Measurements from ENCODE around the gene POU6F2. TPM values are rescaled to one million over a fixed set of nuclear protein-coding genes. Genes with fewer than 3 reads are reported as not detected.

Gene POU6F2
- total and polyA plus RNA-seq, 2 experiments from 2014 or later: not detected

- 33 to 35% methylated on average over 1 of the region's 1 CpG for WGBS, 2 experiments (ENCODE audit: low coverage in 1 of 2, low lambda C conversion rate in 2 of 2, missing lambda C conversion rate in 2 of 2)
- no peaks in the 10 kb centered on the region for H3K36me3 ChIP-seq (ENCODE audit: low read depth)
Observed at GRCh38 chr7:39365751-39366295, 388.1 kb downstream of the POU6F2 start.

GRCh38 chr7:39367451-39367850 is 389.7 kb downstream of the POU6F2 start:
- 43 to 50% methylated on average over 3 of the region's 3 CpGs for WGBS, 2 experiments (ENCODE audit: low coverage in 1 of 2, low lambda C conversion rate in 2 of 2, missing lambda C conversion rate in 2 of 2)
- Histone ChIP-seq H3K27ac (no peak overlapping the region), H3K9me3 (ENCODE audit: low read depth) (no peaks in the 10 kb centered on the region), H3K36me3 (ENCODE audit: low read depth) (no peaks in the 10 kb centered on the region), H4K20me1 (ENCODE audit: insufficient read depth) (no peaks in the 10 kb centered on the region), H3F3A (ENCODE audit: insufficient read depth) (no peaks in the 10 kb centered on the region), H3K79me2 (ENCODE audit: insufficient read depth) (no peaks in the 10 kb centered on the region), H3K27me3 (replicated peaks; ENCODE audit: insufficient read depth) (no peaks in the 10 kb centered on the region; the same call in 1 of the 2 replicates), H2AFZ (no peak overlapping the region), H3K4me1 (ENCODE audit: insufficient read depth) (no peaks in the 10 kb centered on the region), H3K4me3 (no peak overlapping the region), H3K4me2 (ENCODE audit: unreplicated experiment) (no peak overlapping the region), H3K9me2 (ENCODE audit: insufficient read depth) (no peaks in the 10 kb centered on the region), H3K9ac (no peak overlapping the region)
- no peak for DNase-seq
- in situ Hi-C loops (cut with MboI): no loop called here
- TF ChIP-seq EZH2phosphoT487 (IDR thresholded peaks at IDR 0.05; ENCODE audit: insufficient read depth, low read depth) (no peak), EZH2 (IDR thresholded peaks at IDR 0.05; ENCODE audit: insufficient read depth, poor library complexity, severe bottlenecking) (no peak)

More at GRCh38 chr7:39365751-39366295, 388.1 kb downstream of the POU6F2 start:
- no peaks in the 10 kb centered on the region; the same call in none of the 2 replicates for H3K27me3 ChIP-seq (replicated peaks; ENCODE audit: insufficient read depth)
- H3K4me3 ChIP-seq: no peak overlapping the region
- H2AFZ ChIP-seq: no peak overlapping the region
- no peak overlapping the region for H3K4me2 ChIP-seq (ENCODE audit: unreplicated experiment)
- H3K27ac ChIP-seq: no peak overlapping the region
- no peaks in the 10 kb centered on the region for H3K9me3 ChIP-seq (ENCODE audit: low read depth)
- in situ Hi-C loops (cut with MboI): no loop called here
- H3K9me2 ChIP-seq (ENCODE audit: insufficient read depth): no peaks in the 10 kb centered on the region
- H3K9ac ChIP-seq: no peak overlapping the region
- H4K20me1 ChIP-seq (ENCODE audit: insufficient read depth): no peaks in the 10 kb centered on the region
- H3K4me1 ChIP-seq (ENCODE audit: insufficient read depth): no peaks in the 10 kb centered on the region
- no peak for DNase-seq
- no peaks in the 10 kb centered on the region for H3F3A ChIP-seq (ENCODE audit: insufficient read depth)
- no peaks in the 10 kb centered on the region for H3K79me2 ChIP-seq (ENCODE audit: insufficient read depth)
- TF ChIP-seq EZH2phosphoT487 (IDR thresholded peaks at IDR 0.05; ENCODE audit: insufficient read depth, low read depth) (no peak), EZH2 (IDR thresholded peaks at IDR 0.05; ENCODE audit: insufficient read depth, poor library complexity, severe bottlenecking) (no peak)

- Histone ChIP-seq H3K9ac (no peak overlapping the region), H3K27ac (no peak overlapping the region), H3K36me3 (ENCODE audit: low read depth) (no peaks in the 10 kb centered on the region), H4K20me1 (ENCODE audit: insufficient read depth) (no peaks in the 10 kb centered on the region), H3K79me2 (ENCODE audit: insufficient read depth) (no peaks in the 10 kb centered on the region), H3K27me3 (replicated peaks; ENCODE audit: insufficient read depth) (no peaks in the 10 kb centered on the region; the same call in 1 of the 2 replicates), H3K4me3 (no peak overlapping the region), H3K4me2 (ENCODE audit: unreplicated experiment) (no peak overlapping the region), H3F3A (ENCODE audit: insufficient read depth) (no peaks in the 10 kb centered on the region), H2AFZ (no peak overlapping the region), H3K9me3 (ENCODE audit: low read depth) (no peaks in the 10 kb centered on the region), H3K4me1 (ENCODE audit: insufficient read depth) (no peaks in the 10 kb centered on the region), H3K9me2 (ENCODE audit: insufficient read depth) (no peaks in the 10 kb centered on the region)
- TF ChIP-seq EZH2phosphoT487 (IDR thresholded peaks at IDR 0.05; ENCODE audit: insufficient read depth, low read depth) (no peak), EZH2 (IDR thresholded peaks at IDR 0.05; ENCODE audit: insufficient read depth, poor library complexity, severe bottlenecking) (no peak)
- no peak for DNase-seq
- WGBS, 2 experiments (ENCODE audit: low coverage in 1 of 2, low lambda C conversion rate in 2 of 2, missing lambda C conversion rate in 2 of 2): 47 to 54% methylated on average over 2 of the region's 2 CpGs
- in situ Hi-C loops (cut with MboI): no loop called here
Observed at GRCh38 chr7:39367943-39368342, 390.2 kb downstream of the POU6F2 start.

- Histone ChIP-seq H3K79me2 (ENCODE audit: insufficient read depth) (no peaks in the 10 kb centered on the region), H3K4me1 (ENCODE audit: insufficient read depth) (no peaks in the 10 kb centered on the region), H4K20me1 (ENCODE audit: insufficient read depth) (no peaks in the 10 kb centered on the region), H3K36me3 (ENCODE audit: low read depth) (no peaks in the 10 kb centered on the region), H3K9me3 (ENCODE audit: low read depth) (no peaks in the 10 kb centered on the region), H3K27me3 (replicated peaks; ENCODE audit: insufficient read depth) (0 out of 2 replicates have a peak, but pooled peaks cover 3% of the 10 kb centered on the region), H3F3A (ENCODE audit: insufficient read depth) (no peaks in the 10 kb centered on the region), H3K9me2 (ENCODE audit: insufficient read depth) (no peaks in the 10 kb centered on the region), H3K9ac (no peak overlapping the region), H3K4me2 (ENCODE audit: unreplicated experiment) (no peak overlapping the region), H3K27ac (no peak overlapping the region), H2AFZ (no peak overlapping the region), H3K4me3 (no peak overlapping the region)
- in situ Hi-C loops (cut with MboI): no loop called here
- no peak for DNase-seq
- TF ChIP-seq EZH2 (IDR thresholded peaks at IDR 0.05; ENCODE audit: insufficient read depth, poor library complexity, severe bottlenecking) (no peak), EZH2phosphoT487 (IDR thresholded peaks at IDR 0.05; ENCODE audit: insufficient read depth, low read depth) (no peak)
- WGBS, 2 experiments (ENCODE audit: low coverage in 1 of 2, low lambda C conversion rate in 2 of 2, missing lambda C conversion rate in 2 of 2): 62 to 64% methylated on average over 1 of the region's 1 CpG
Observed at GRCh38 chr7:39372383-39372782, 394.7 kb downstream of the POU6F2 start.
